ENCODE measurements around the gene TGIF1. TPM values are rescaled to one million over a fixed set of nuclear protein-coding genes. Genes with fewer than 3 reads are reported as not detected.

The TGIF1 gene
- total RNA-seq, 1 experiment from 2014 or later: 129 TPM

DNA sequence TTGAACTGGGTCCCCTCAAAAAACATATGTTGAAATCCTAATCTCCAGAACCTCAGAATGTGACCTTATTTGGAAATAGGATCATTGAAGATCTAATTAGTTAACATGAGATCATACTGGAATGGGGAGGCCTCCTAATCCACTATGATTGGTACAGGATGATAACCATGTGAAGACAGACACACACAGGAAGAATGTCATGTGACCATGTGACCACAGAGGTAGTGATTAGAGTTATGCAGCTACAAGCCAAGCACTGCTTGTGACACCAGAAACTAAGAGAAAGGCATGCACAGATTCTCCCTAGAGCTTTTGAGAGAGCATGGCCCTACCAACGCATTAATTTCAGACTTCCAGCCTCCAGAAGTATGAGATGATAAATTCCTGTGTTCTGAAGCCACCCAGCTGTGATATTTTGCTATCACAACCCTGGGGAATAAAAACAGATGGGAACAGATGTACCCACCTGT is 47.0 kb upstream of the TGIF1 start:
- BruUV-seq (replicated peaks): no TSS peak
- H3K4me1 Mint-ChIP-seq (ENCODE audit: low read depth, unreplicated experiment): no peaks in the 10 kb centered on the region
- CTCF ChIA-PET: interaction anchor here (1.2 kb wide), 1 partner anchor 10 kb away, joined by 4 read pairs; no protein-coding TSS in a partner anchor
- no peak for DNase-seq
- no peaks in the 10 kb centered on the region for H3K36me3 Mint-ChIP-seq (ENCODE audit: insufficient read depth, unreplicated experiment)
- no peak overlapping the region for H3K27ac Mint-ChIP-seq (ENCODE audit: unreplicated experiment)
- TF ChIP-seq, protein P1, sequence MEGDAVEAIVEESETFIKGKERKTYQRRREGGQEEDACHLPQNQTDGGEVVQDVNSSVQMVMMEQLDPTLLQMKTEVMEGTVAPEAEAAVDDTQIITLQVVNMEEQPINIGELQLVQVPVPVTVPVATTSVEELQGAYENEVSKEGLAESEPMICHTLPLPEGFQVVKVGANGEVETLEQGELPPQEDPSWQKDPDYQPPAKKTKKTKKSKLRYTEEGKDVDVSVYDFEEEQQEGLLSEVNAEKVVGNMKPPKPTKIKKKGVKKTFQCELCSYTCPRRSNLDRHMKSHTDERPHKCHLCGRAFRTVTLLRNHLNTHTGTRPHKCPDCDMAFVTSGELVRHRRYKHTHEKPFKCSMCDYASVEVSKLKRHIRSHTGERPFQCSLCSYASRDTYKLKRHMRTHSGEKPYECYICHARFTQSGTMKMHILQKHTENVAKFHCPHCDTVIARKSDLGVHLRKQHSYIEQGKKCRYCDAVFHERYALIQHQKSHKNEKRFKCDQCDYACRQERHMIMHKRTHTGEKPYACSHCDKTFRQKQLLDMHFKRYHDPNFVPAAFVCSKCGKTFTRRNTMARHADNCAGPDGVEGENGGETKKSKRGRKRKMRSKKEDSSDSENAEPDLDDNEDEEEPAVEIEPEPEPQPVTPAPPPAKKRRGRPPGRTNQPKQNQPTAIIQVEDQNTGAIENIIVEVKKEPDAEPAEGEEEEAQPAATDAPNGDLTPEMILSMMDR (IDR thresholded peaks at IDR 0.05; ENCODE audit: unreplicated experiment): no peak
- peaks cover 3% of the 10 kb centered on the region for H3K9me3 Mint-ChIP-seq (ENCODE audit: low read depth, unreplicated experiment)
- H3K4me3 Mint-ChIP-seq (ENCODE audit: low read depth, unreplicated experiment): no peak overlapping the region
- intact Hi-C loops (cut with micrococcal nuclease; ENCODE audit: unreplicated experiment): no loop called here
- no peaks in the 10 kb centered on the region for H3K27me3 Mint-ChIP-seq (ENCODE audit: unreplicated experiment)

DNA sequence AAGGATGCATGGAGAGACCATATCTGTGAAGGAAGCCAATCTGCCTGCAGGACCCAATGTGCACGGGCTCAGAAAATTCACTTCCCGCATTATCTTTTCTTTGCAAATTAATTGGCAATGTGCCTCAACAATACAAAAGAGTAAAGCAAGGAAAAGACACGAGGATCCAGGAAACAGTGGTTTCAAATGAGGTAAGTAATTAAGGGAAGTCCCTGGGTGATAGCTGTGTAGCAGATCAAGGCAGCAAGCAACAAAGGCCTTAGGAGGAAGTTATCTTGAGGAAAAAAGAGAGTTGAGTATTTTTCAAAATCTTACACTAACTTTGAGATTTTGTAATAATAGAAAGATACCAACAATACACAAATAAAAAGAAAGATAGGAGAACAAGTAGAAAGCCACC is 44.3 kb upstream of the TGIF1 start:
- H3K27ac Mint-ChIP-seq (ENCODE audit: unreplicated experiment): no peak overlapping the region
- CTCF ChIA-PET: interaction anchor here (0.7 kb wide), 1 partner anchor 34 kb away, joined by 3 read pairs; no protein-coding TSS in a partner anchor
- no TSS peak for BruUV-seq (replicated peaks)
- H3K4me3 Mint-ChIP-seq (ENCODE audit: low read depth, unreplicated experiment): no peak overlapping the region
- H3K36me3 Mint-ChIP-seq (ENCODE audit: insufficient read depth, unreplicated experiment): no peaks in the 10 kb centered on the region
- TF ChIP-seq, protein P1 (IDR thresholded peaks at IDR 0.05; ENCODE audit: unreplicated experiment): no peak
- intact Hi-C loops (cut with micrococcal nuclease; ENCODE audit: unreplicated experiment): no loop called here
- peaks cover 10% of the 10 kb centered on the region for H3K4me1 Mint-ChIP-seq (ENCODE audit: low read depth, unreplicated experiment)
- H3K27me3 Mint-ChIP-seq (ENCODE audit: unreplicated experiment): no peaks in the 10 kb centered on the region
- peaks cover 3% of the 10 kb centered on the region for H3K9me3 Mint-ChIP-seq (ENCODE audit: low read depth, unreplicated experiment)
- DNase-seq: no peak

DNA sequence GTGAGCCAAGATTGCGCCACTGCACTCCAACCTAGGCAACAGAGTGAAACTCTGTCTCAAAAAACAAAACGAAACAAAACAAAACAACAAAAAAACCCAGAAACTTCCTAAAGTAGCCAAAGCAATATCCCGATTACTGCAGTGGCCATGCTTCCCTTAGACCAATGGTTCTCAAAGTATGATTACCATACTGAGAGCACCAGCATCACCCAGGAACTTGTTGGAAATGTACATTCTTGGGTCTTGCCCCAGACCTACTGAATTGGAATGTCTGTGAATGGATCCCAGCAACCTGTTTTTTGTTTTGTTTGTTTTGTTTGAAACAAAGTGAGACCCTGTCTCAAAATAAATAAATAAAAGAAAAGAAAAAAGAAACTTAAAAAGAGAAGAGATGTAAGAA is 41.9 kb upstream of the TGIF1 start:
- DNase-seq: no peak
- Mint-ChIP-seq H3K27me3 (ENCODE audit: unreplicated experiment) (no peaks in the 10 kb centered on the region), H3K4me3 (ENCODE audit: low read depth, unreplicated experiment) (no peak overlapping the region), H3K27ac (ENCODE audit: unreplicated experiment) (no peak overlapping the region), H3K4me1 (ENCODE audit: low read depth, unreplicated experiment) (peaks cover 29% of the 10 kb centered on the region), H3K36me3 (ENCODE audit: insufficient read depth, unreplicated experiment) (peaks cover 18% of the 10 kb centered on the region), H3K9me3 (ENCODE audit: low read depth, unreplicated experiment) (no peaks in the 10 kb centered on the region)
- TF ChIP-seq, protein P1 (IDR thresholded peaks at IDR 0.05; ENCODE audit: unreplicated experiment): no peak
- no TSS peak for BruUV-seq (replicated peaks)
- CTCF ChIA-PET: no interaction called here
- intact Hi-C loops (cut with micrococcal nuclease; ENCODE audit: unreplicated experiment): no loop called here

DNA sequence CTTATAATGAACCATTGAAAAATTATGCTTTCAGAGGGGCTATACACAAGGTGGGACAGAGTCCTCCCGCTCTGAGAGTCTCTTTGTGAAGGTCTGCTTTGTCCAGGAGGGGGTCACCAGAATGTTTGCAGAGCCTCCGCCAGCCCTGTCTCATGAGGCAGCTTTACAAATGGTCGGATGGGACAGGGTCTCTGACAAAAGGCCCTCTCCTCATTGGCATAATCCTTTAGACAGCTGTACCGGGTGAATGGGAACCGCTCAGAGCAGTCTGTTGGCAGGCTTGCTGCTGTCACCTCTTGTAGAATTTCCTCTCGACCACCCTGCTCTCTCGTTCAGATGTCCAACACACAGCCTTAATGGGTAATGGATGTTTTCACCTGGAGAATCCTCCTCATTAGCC is 40.2 kb upstream of the TGIF1 start:
- Mint-ChIP-seq H3K27me3 (ENCODE audit: unreplicated experiment) (no peaks in the 10 kb centered on the region), H3K4me1 (ENCODE audit: low read depth, unreplicated experiment) (peaks cover 29% of the 10 kb centered on the region), H3K36me3 (ENCODE audit: insufficient read depth, unreplicated experiment) (peaks cover 18% of the 10 kb centered on the region), H3K4me3 (ENCODE audit: low read depth, unreplicated experiment) (no peak overlapping the region), H3K27ac (ENCODE audit: unreplicated experiment) (no peak overlapping the region), H3K9me3 (ENCODE audit: low read depth, unreplicated experiment) (no peaks in the 10 kb centered on the region)
- TF ChIP-seq, protein P1 (IDR thresholded peaks at IDR 0.05; ENCODE audit: unreplicated experiment): no peak
- intact Hi-C loops (cut with micrococcal nuclease; ENCODE audit: unreplicated experiment): loop anchor here (5.0 kb wide), 1 partner anchor 37 kb away; no protein-coding TSS in a partner anchor
- CTCF ChIA-PET: interaction anchor here (0.6 to 1.1 kb wide), 3 partner anchors 12 to 112 kb away, joined by 4 read pairs; no protein-coding TSS in a partner anchor
- no TSS peak for BruUV-seq (replicated peaks)
- DNase-seq: no peak

Measured in Calu3 (cell line).